ENCODE results near the gene ELMO1. TPM values are rescaled to one million over a fixed set of nuclear protein-coding genes. Genes with fewer than 3 reads are reported as not detected.

Gene ELMO1
- total RNA-seq, 1 experiment from 2014 or later, result 1.1 TPM

DNA sequence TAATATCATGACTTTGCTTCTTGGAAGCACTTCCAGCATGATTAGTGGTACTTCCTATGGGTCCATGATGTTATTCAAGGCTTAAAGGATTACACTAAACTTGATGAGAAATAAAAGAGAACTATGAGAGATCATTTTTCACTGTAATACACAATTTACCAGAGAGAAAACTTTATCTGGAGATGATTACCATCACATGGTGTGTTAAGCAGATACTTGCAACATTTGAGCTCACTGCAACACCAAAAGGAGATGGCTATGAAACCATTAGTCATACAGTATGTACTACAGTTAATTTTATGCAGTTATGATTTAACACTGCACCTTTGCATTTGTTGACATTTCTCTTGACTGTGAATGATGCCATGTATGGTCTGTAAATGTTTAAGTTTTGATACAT, 413.0 kb downstream of the ELMO1 start:
- intact Hi-C loops (cut with micrococcal nuclease), result no loop called here
- no peak for ATAC-seq
- H3K9ac ChIP-seq (ENCODE audit: low read length), result no peak overlapping the region
- no peaks in the 10 kb centered on the region for H3K79me2 ChIP-seq (ENCODE audit: insufficient read depth, low read length)
- ChIA-PET RAD21 (ENCODE audit: low non-redundant PET in 1 of 2, low total read pairs in 2 of 2, uncharacterized antibody in 2 of 2, unreplicated experiment in 2 of 2) (no interaction called here), POLR2A (no interaction called here), CTCF (interaction anchor here (0.7 kb wide), 1 partner anchor 143 kb away, joined by 3 read pairs; no protein-coding TSS in a partner anchor)
- H3K4me2 ChIP-seq (ENCODE audit: low read length), result no peak overlapping the region
- no peaks in the 10 kb centered on the region for H3K27me3 ChIP-seq (ENCODE audit: insufficient read depth, low read length)
- H2AFZ ChIP-seq (ENCODE audit: low read depth, low read length, poor library complexity, severe bottlenecking), result no peak overlapping the region
- TF ChIP-seq SP1 (IDR thresholded peaks at IDR 0.05; ENCODE audit: low read depth), result no peak
- TF ChIP-seq, protein P1, sequence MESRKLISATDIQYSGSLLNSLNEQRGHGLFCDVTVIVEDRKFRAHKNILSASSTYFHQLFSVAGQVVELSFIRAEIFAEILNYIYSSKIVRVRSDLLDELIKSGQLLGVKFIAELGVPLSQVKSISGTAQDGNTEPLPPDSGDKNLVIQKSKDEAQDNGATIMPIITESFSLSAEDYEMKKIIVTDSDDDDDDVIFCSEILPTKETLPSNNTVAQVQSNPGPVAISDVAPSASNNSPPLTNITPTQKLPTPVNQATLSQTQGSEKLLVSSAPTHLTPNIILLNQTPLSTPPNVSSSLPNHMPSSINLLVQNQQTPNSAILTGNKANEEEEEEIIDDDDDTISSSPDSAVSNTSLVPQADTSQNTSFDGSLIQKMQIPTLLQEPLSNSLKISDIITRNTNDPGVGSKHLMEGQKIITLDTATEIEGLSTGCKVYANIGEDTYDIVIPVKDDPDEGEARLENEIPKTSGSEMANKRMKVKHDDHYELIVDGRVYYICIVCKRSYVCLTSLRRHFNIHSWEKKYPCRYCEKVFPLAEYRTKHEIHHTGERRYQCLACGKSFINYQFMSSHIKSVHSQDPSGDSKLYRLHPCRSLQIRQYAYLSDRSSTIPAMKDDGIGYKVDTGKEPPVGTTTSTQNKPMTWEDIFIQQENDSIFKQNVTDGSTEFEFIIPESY (IDR thresholded peaks at IDR 0.05; ENCODE audit: extremely low read depth, insufficient replicate concordance, low read length), result no peak
- TF ChIP-seq POLR2AphosphoS5 (IDR thresholded peaks at IDR 0.05; ENCODE audit: low read depth, low read length), result no peak
- TF ChIP-seq YY1 (IDR thresholded peaks at IDR 0.05; ENCODE audit: extremely low read depth, insufficient replicate concordance, low read depth, low read length), result no peak
- TF ChIP-seq ELF1 (IDR thresholded peaks at IDR 0.05; ENCODE audit: borderline replicate concordance, low read depth), result no peak
- no peak for TF ChIP-seq CBX3 (IDR thresholded peaks at IDR 0.05; ENCODE audit: low read depth)
- TF ChIP-seq CEBPB (IDR thresholded peaks at IDR 0.05; ENCODE audit: low read depth), result no peak
- TF ChIP-seq ZFX (IDR thresholded peaks at IDR 0.05), result no peak
- no peak for TF ChIP-seq EZH2phosphoT487 (IDR thresholded peaks at IDR 0.05; ENCODE audit: borderline replicate concordance)
- no peak overlapping the region for H3K27ac ChIP-seq (ENCODE audit: low read depth, low read length)
- H4K20me1 ChIP-seq (ENCODE audit: insufficient read depth), result no peaks in the 10 kb centered on the region
- H3K4me3 ChIP-seq (replicated peaks in 1 of 2; ENCODE audit: low read depth in 1 of 2, low read length in 2 of 2), result no peak overlapping the region
- no peak for DNase-seq (ENCODE audit: low read depth, low spot score)
- H3K36me3 ChIP-seq (ENCODE audit: control insufficient read depth in 1 of 2, insufficient read depth in 2 of 2, low read length in 2 of 2), result no peaks in the 10 kb centered on the region
- peaks cover 0 to 11% of the 10 kb centered on the region in 2 experiments; a peak in 1 of 4 replicates for H3K9me3 ChIP-seq (ENCODE audit: control insufficient read depth in 1 of 2, insufficient read depth in 1 of 2, low read depth in 1 of 2, low read length in 2 of 2)
- H3K9me2 ChIP-seq (ENCODE audit: insufficient read depth), result no peaks in the 10 kb centered on the region
- no TSS peak for BruUV-seq (replicated peaks)
- H3K4me1 ChIP-seq (ENCODE audit: control insufficient read depth in 1 of 2, insufficient read depth in 2 of 2, low read length in 2 of 2), result peaks cover 35 to 42% of the 10 kb centered on the region in 2 experiments
